Cardiac muscle cell (in vitro differentiated cells and primary cell): ENCODE results near the gene SYNJ2. TPM values are rescaled to one million over a fixed set of nuclear protein-coding genes. Genes with fewer than 3 reads are reported as not detected.

ENCODE experiments used
- DNase-seq, 2 donors: peaks; one replicate each; pipeline versions ENCODE4 v3.0.0 to v3.0.0-alpha.2; 2010 to 2017; ENCODE audit warnings: low read depth in 1 of 2, low spot score in 1 of 2
- H3K27ac ChIP-seq: fragments of 200-600 bp; sonication (generic); 2 replicates; pipeline ENCODE4 v1.5.1; 2016
- H3K27me3 ChIP-seq: fragments of 200-600 bp; sonication (generic); 2 replicates; pipeline ENCODE4 v1.6.0; 2016; ENCODE audit warnings: control low read depth
- H3K36me3 ChIP-seq: fragments of 200-600 bp; sonication (generic); 2 replicates; pipeline ENCODE4 v1.5.1; 2016; ENCODE audit warnings: control low read depth
- H3K4me1 ChIP-seq: fragments of 200-600 bp; sonication (generic); 2 replicates; pipeline ENCODE4 v1.8.1; 2017; ENCODE audit warnings: low read depth, mild to moderate bottlenecking, mixed run types
- H3K4me3 ChIP-seq: fragments of 200-600 bp; sonication (generic); 2 replicates; pipeline ENCODE4 v1.5.1; 2016; ENCODE audit warnings: mild to moderate bottlenecking
- H3K9me3 ChIP-seq: fragments of 200-600 bp; sonication (generic); 2 replicates; pipeline ENCODE4 v1.5.1; 2017; ENCODE audit warnings: low read depth, mild to moderate bottlenecking, control low read depth
- polyA plus RNA-seq: library from polyadenylated mRNA; unstranded; fragments of >200 nt; fragmentation: Nextera tagmentation; extraction: Ambion mirVana; gene quantifications from 2 replicates; pipeline ENCODE4 v1.2.1, GENCODE V29; 2016
- total RNA-seq: library from RNA; depleted of rRNA; stranded (reverse); fragments of >200 nt; gene quantifications from 2 replicates; pipeline ENCODE4 v1.2.3, GENCODE V29; 2016
- TF ChIP-seq, protein P1 (sequence below): IDR thresholded peaks from 2 replicates; pipeline ENCODE4 v1.5.1; 2012; ENCODE audit warnings: low read depth, mild to moderate bottlenecking, low read length

Gene SYNJ2
- total and polyA plus RNA-seq, 2 experiments from 2014 or later: 2.1 to 2.9 TPM

DNA sequence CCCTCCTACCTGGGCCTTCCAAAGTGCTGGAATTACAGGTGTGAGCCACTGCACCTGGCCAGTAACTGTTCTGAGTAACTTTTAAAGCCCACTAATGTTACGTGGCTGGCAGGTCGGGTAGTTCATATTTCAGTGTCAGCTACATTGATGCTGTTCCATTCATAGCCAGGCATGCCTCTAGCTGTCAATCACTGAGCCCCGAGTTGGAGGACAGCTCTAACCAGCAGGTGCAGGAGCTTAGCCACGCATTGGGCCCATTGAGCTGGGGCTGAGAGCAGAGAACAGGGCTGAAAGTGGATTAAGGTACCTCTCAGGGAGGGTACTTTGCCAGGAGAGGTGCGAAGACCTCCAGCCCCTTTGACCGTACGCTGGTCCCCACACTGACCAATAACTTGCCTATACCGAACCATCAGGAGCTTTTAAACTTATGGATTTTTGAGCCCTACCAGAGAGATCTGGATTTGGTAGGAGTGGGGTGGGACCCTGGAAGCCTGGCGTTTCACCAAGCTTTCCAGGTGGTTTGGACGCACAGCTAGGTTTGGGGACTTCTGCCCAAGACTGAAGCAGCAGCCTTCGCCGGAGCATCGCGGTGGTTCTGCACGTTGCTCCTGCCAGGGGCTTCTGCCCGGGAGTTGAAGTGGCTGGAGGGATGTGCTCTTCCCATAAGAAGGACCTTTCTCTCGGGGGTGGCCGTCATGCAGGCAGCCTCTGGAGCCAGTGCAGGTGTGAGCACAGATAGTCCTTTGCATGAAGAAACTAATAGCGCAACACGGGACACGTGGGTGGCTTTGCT lies 103.8 kb downstream of the SYNJ2 start:
- no peak for DNase-seq
- Histone ChIP-seq H3K4me3 (no peak overlapping the region), H3K27me3 (no peaks in the 10 kb centered on the region), H3K4me1 (no peaks in the 10 kb centered on the region), H3K36me3 (no peaks in the 10 kb centered on the region), H3K9me3 (no peaks in the 10 kb centered on the region), H3K27ac (no peak overlapping the region)
- TF ChIP-seq, protein P1, sequence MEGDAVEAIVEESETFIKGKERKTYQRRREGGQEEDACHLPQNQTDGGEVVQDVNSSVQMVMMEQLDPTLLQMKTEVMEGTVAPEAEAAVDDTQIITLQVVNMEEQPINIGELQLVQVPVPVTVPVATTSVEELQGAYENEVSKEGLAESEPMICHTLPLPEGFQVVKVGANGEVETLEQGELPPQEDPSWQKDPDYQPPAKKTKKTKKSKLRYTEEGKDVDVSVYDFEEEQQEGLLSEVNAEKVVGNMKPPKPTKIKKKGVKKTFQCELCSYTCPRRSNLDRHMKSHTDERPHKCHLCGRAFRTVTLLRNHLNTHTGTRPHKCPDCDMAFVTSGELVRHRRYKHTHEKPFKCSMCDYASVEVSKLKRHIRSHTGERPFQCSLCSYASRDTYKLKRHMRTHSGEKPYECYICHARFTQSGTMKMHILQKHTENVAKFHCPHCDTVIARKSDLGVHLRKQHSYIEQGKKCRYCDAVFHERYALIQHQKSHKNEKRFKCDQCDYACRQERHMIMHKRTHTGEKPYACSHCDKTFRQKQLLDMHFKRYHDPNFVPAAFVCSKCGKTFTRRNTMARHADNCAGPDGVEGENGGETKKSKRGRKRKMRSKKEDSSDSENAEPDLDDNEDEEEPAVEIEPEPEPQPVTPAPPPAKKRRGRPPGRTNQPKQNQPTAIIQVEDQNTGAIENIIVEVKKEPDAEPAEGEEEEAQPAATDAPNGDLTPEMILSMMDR: no peak

DNA sequence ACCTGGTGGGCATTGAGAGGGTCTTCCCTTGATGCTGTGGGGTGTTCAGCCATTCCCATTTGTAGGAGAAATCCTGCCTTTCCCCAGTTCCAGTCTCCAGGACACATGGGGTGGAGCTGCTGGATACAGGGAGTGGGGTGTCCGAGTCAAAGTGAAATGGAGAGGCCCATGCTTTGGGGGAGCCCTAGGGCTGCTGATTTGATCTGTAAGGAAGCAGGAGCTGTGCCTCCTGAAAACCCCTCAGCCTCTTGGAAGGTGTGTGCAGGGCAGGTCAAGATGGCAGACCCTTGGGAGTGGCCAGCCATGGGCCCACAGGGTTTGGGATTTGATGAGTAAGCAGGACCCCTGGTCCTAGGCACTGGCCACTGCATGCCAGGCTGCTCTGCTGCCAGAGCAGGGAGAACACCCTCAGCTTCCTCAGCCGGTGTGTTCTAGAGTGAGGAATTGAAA lies 104.4 kb downstream of the SYNJ2 start:
- H3K4me1 ChIP-seq: no peaks in the 10 kb centered on the region
- no peaks in the 10 kb centered on the region for H3K27me3 ChIP-seq
- no peak overlapping the region for H3K4me3 ChIP-seq
- TF ChIP-seq, protein P1: no peak
- no peaks in the 10 kb centered on the region for H3K9me3 ChIP-seq
- no peak for DNase-seq
- H3K36me3 ChIP-seq: no peaks in the 10 kb centered on the region
- no peak overlapping the region for H3K27ac ChIP-seq

GRCh38 chr6:158086504-158087223 lies 105.0 kb downstream of the SYNJ2 start:
- TF ChIP-seq, protein P1: no peak
- no peaks in the 10 kb centered on the region for H3K4me1 ChIP-seq
- no peaks in the 10 kb centered on the region for H3K27me3 ChIP-seq
- no peaks in the 10 kb centered on the region for H3K9me3 ChIP-seq
- no peak overlapping the region for H3K27ac ChIP-seq
- no peaks in the 10 kb centered on the region for H3K36me3 ChIP-seq
- peak in 1 of 2 donors; percentile 40 for DNase-seq
- H3K4me3 ChIP-seq: no peak overlapping the region

DNA sequence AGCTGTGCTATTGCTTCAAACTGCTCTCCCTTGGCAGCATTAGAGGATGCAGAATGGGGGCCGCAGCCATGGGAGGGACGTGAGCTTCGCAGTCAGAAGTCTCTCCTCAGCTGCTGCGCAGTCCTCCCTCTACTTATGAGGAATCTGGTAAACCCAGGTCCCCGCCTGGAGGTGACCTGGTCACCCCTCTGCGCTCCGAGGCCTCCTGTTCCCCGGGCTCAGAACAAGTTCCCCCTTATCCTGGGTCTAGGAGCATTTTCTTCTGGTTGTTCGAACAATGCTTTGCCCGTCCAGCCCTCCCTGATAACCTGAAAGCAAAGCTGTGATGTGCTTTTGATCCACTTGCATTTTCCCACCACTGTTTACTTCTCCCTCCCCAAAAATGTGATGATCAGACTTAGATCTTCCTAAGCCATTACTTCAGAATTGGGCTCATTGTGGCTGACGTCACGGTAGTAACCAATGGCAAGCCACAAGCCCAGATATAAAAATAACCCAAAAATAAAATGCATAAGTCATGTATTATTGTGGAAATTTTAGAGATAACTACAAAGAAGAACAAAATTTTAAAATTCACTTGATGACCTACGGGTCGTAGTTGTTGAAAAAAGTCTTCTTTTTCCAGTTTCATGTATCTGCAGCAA lies 105.7 kb downstream of the SYNJ2 start:
- Histone ChIP-seq H3K4me1 (no peaks in the 10 kb centered on the region), H3K27ac (no peak overlapping the region)

DNA sequence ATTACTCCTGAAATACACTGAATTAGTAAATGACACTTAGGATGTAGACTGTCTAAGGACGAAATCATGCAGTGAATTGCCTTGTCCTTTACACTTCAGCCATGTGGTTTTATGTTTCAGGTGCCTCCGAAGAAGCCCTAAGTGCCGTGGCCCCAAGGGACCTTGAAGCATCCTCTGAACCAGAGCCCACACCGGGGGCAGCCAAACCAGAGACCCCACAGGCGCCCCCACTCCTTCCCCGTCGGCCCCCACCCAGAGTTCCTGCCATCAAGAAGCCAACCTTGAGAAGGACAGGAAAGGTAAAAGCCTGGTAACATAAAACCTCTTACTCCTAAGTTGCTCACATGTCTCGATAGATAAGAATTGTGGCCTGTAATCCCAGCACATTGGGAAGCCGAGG lies 111.1 kb downstream of the SYNJ2 start:
- no peak for DNase-seq
- Histone ChIP-seq H3K9me3 (no peaks in the 10 kb centered on the region), H3K4me3 (no peak overlapping the region), H3K27ac (no peak overlapping the region), H3K36me3 (no peaks in the 10 kb centered on the region), H3K27me3 (no peaks in the 10 kb centered on the region), H3K4me1 (no peaks in the 10 kb centered on the region)
- TF ChIP-seq, protein P1: no peak

More for the DNA sequence above, 105.7 kb downstream of the SYNJ2 start:
- Histone ChIP-seq H3K9me3 (no peaks in the 10 kb centered on the region), H3K4me3 (no peak overlapping the region), H3K36me3 (no peaks in the 10 kb centered on the region), H3K27me3 (no peaks in the 10 kb centered on the region)
- DNase-seq: no peak
- TF ChIP-seq, protein P1: no peak
